ENCODE measurements around the gene FAM120C.

DNA sequence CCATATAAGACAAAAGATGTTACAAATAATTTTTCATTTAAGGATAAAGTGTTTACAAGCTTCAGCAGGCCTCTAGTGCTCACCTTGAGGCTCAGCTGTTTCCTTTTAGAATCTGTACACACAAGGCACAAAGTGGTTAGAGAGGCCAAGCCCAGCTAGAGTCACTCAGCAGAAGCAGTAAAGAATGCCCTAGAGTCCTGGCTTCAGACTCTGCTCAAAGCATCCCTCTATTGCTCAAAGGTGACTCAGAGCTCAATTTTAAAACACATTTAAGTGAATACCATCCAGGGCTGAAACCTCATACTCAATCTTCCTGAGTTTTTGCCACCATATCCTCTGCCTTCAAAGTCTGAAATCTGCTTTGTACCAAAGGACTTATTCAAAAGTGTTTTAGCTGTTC, 116.2 kb downstream of the FAM120C start:
- TF ChIP-seq, protein P1, sequence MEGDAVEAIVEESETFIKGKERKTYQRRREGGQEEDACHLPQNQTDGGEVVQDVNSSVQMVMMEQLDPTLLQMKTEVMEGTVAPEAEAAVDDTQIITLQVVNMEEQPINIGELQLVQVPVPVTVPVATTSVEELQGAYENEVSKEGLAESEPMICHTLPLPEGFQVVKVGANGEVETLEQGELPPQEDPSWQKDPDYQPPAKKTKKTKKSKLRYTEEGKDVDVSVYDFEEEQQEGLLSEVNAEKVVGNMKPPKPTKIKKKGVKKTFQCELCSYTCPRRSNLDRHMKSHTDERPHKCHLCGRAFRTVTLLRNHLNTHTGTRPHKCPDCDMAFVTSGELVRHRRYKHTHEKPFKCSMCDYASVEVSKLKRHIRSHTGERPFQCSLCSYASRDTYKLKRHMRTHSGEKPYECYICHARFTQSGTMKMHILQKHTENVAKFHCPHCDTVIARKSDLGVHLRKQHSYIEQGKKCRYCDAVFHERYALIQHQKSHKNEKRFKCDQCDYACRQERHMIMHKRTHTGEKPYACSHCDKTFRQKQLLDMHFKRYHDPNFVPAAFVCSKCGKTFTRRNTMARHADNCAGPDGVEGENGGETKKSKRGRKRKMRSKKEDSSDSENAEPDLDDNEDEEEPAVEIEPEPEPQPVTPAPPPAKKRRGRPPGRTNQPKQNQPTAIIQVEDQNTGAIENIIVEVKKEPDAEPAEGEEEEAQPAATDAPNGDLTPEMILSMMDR (IDR thresholded peaks at IDR 0.05): no peak
- no peak for TF ChIP-seq CREB1 (CRISPR knock-in tag; IDR thresholded peaks at IDR 0.05)
- TF ChIP-seq NR2C2 (CRISPR knock-in tag; IDR thresholded peaks at IDR 0.05): no peak
- TF ChIP-seq, protein P2, sequence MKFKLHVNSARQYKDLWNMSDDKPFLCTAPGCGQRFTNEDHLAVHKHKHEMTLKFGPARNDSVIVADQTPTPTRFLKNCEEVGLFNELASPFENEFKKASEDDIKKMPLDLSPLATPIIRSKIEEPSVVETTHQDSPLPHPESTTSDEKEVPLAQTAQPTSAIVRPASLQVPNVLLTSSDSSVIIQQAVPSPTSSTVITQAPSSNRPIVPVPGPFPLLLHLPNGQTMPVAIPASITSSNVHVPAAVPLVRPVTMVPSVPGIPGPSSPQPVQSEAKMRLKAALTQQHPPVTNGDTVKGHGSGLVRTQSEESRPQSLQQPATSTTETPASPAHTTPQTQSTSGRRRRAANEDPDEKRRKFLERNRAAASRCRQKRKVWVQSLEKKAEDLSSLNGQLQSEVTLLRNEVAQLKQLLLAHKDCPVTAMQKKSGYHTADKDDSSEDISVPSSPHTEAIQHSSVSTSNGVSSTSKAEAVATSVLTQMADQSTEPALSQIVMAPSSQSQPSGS (CRISPR knock-in tag; IDR thresholded peaks at IDR 0.05; ENCODE audit: borderline replicate concordance, low read depth): no peak
- no peak for TF ChIP-seq ZNF416 (CRISPR knock-in tag; IDR thresholded peaks at IDR 0.05)
- TF ChIP-seq ZNF423 (CRISPR knock-in tag; IDR thresholded peaks at IDR 0.05): no peak
- TF ChIP-seq JUN (CRISPR knock-in tag; IDR thresholded peaks at IDR 0.05): no peak
- no peak for TF ChIP-seq ZNF121 (CRISPR knock-in tag; IDR thresholded peaks at IDR 0.05)
- TF ChIP-seq KAT7 (CRISPR knock-in tag; IDR thresholded peaks at IDR 0.05; ENCODE audit: borderline replicate concordance): no peak
- TF ChIP-seq, protein P3, sequence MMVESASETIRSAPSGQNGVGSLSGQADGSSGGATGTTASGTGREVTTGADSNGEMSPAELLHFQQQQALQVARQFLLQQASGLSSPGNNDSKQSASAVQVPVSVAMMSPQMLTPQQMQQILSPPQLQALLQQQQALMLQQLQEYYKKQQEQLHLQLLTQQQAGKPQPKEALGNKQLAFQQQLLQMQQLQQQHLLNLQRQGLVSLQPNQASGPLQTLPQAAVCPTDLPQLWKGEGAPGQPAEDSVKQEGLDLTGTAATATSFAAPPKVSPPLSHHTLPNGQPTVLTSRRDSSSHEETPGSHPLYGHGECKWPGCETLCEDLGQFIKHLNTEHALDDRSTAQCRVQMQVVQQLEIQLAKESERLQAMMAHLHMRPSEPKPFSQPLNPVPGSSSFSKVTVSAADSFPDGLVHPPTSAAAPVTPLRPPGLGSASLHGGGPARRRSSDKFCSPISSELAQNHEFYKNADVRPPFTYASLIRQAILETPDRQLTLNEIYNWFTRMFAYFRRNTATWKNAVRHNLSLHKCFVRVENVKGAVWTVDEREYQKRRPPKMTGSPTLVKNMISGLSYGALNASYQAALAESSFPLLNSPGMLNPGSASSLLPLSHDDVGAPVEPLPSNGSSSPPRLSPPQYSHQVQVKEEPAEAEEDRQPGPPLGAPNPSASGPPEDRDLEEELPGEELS (CRISPR knock-in tag; IDR thresholded peaks at IDR 0.05): no peak
- TF ChIP-seq, protein P4, sequence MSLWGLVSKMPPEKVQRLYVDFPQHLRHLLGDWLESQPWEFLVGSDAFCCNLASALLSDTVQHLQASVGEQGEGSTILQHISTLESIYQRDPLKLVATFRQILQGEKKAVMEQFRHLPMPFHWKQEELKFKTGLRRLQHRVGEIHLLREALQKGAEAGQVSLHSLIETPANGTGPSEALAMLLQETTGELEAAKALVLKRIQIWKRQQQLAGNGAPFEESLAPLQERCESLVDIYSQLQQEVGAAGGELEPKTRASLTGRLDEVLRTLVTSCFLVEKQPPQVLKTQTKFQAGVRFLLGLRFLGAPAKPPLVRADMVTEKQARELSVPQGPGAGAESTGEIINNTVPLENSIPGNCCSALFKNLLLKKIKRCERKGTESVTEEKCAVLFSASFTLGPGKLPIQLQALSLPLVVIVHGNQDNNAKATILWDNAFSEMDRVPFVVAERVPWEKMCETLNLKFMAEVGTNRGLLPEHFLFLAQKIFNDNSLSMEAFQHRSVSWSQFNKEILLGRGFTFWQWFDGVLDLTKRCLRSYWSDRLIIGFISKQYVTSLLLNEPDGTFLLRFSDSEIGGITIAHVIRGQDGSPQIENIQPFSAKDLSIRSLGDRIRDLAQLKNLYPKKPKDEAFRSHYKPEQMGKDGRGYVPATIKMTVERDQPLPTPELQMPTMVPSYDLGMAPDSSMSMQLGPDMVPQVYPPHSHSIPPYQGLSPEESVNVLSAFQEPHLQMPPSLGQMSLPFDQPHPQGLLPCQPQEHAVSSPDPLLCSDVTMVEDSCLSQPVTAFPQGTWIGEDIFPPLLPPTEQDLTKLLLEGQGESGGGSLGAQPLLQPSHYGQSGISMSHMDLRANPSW (CRISPR knock-in tag; conservative IDR thresholded peaks at IDR 0.05; ENCODE audit: low read depth): no peak
- TF ChIP-seq, protein P5, sequence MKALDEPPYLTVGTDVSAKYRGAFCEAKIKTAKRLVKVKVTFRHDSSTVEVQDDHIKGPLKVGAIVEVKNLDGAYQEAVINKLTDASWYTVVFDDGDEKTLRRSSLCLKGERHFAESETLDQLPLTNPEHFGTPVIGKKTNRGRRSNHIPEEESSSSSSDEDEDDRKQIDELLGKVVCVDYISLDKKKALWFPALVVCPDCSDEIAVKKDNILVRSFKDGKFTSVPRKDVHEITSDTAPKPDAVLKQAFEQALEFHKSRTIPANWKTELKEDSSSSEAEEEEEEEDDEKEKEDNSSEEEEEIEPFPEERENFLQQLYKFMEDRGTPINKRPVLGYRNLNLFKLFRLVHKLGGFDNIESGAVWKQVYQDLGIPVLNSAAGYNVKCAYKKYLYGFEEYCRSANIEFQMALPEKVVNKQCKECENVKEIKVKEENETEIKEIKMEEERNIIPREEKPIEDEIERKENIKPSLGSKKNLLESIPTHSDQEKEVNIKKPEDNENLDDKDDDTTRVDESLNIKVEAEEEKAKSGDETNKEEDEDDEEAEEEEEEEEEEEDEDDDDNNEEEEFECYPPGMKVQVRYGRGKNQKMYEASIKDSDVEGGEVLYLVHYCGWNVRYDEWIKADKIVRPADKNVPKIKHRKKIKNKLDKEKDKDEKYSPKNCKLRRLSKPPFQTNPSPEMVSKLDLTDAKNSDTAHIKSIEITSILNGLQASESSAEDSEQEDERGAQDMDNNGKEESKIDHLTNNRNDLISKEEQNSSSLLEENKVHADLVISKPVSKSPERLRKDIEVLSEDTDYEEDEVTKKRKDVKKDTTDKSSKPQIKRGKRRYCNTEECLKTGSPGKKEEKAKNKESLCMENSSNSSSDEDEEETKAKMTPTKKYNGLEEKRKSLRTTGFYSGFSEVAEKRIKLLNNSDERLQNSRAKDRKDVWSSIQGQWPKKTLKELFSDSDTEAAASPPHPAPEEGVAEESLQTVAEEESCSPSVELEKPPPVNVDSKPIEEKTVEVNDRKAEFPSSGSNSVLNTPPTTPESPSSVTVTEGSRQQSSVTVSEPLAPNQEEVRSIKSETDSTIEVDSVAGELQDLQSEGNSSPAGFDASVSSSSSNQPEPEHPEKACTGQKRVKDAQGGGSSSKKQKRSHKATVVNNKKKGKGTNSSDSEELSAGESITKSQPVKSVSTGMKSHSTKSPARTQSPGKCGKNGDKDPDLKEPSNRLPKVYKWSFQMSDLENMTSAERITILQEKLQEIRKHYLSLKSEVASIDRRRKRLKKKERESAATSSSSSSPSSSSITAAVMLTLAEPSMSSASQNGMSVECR (CRISPR knock-in tag; IDR thresholded peaks at IDR 0.05; ENCODE audit: borderline replicate concordance): no peak
- TF ChIP-seq, protein P6, sequence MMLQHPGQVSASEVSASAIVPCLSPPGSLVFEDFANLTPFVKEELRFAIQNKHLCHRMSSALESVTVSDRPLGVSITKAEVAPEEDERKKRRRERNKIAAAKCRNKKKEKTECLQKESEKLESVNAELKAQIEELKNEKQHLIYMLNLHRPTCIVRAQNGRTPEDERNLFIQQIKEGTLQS (CRISPR knock-in tag; conservative IDR thresholded peaks at IDR 0.05): no peak
- TF ChIP-seq, protein P7, sequence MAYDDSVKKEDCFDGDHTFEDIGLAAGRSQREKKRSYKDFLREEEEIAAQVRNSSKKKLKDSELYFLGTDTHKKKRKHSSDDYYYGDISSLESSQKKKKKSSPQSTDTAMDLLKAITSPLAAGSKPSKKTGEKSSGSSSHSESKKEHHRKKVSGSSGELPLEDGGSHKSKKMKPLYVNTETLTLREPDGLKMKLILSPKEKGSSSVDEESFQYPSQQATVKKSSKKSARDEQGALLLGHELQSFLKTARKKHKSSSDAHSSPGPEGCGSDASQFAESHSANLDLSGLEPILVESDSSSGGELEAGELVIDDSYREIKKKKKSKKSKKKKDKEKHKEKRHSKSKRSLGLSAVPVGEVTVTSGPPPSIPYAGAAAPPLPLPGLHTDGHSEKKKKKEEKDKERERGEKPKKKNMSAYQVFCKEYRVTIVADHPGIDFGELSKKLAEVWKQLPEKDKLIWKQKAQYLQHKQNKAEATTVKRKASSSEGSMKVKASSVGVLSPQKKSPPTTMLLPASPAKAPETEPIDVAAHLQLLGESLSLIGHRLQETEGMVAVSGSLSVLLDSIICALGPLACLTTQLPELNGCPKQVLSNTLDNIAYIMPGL (CRISPR knock-in tag; IDR thresholded peaks at IDR 0.05): no peak
